T-helper 9 cell (primary cell): ENCODE measurements around the gene PTGES3L.
A peak's percentile ranks its signal among the peaks of the same experiment; 100 is the strongest.
"Not testable (repeated sequence)": the region's sequence is repeated elsewhere in the genome, so short reads cannot be mapped to it uniquely, and the experiment has no call there.

Experiments used
- DNase-seq: peaks from one replicate; pipeline ENCODE4 v3.0.0-alpha.2; 2020

The PTGES3L gene

GRCh38 chr17:42975701-42976100 is 4.2 kb downstream of the PTGES3L start:
- not testable (repeated sequence) for DNase-seq

- no peak for DNase-seq
These were observed 4.6 kb downstream of the PTGES3L start for GRCh38 chr17:42975265-42975664.

GRCh38 chr17:42973323-42973722 is 6.6 kb downstream of the PTGES3L start:
- DNase-seq, result not testable (repeated sequence)

- DNase-seq, result no peak
These were observed 8.3 kb downstream of the PTGES3L start for GRCh38 chr17:42971589-42971988.

- DNase-seq, result no peak
These were observed 10.8 kb downstream of the PTGES3L start for GRCh38 chr17:42969001-42969581.

GRCh38 chr17:42967925-42968324 is 12.0 kb downstream of the PTGES3L start:
- DNase-seq, result no peak

- DNase-seq, result peak; percentile 82
These were observed 15.5 kb downstream of the PTGES3L start, which contains the start of gene AARSD1 for GRCh38 chr17:42964161-42964932. Gene AARSD1, minus strand, starts transcription at chr17:42964454. Its CDS starts 14 bp downstream, at chr17:42964440.

- DNase-seq, result no peak
These were observed 26.2 kb downstream of the PTGES3L start for GRCh38 chr17:42953669-42954068.

- no peak for DNase-seq
These were observed 29.7 kb downstream of the PTGES3L start for GRCh38 chr17:42950044-42950783.

- DNase-seq, result no peak
These were observed 33.1 kb downstream of the PTGES3L start for GRCh38 chr17:42946812-42947211.

- DNase-seq, result no peak
These were observed 35.7 kb downstream of the PTGES3L start for GRCh38 chr17:42944211-42944610.

- DNase-seq, result no peak
These were observed 41.9 kb downstream of the PTGES3L start for GRCh38 chr17:42937712-42938596.

- DNase-seq, result no peak
These were observed 50.4 kb downstream of the PTGES3L start for GRCh38 chr17:42929497-42929844.

- no peak for DNase-seq
These were observed 51.0 kb downstream of the PTGES3L start for GRCh38 chr17:42928714-42929496.

- DNase-seq, result no peak
These were observed 55.0 kb downstream of the PTGES3L start for GRCh38 chr17:42924891-42925290.

- not testable (repeated sequence) for DNase-seq
These were observed 56.4 kb downstream of the PTGES3L start for GRCh38 chr17:42923472-42923871.

GRCh38 chr17:42922294-42922693 is 57.6 kb downstream of the PTGES3L start:
- no peak for DNase-seq

GRCh38 chr17:42920922-42921321 is 59.0 kb downstream of the PTGES3L start:
- DNase-seq, result no peak

GRCh38 chr17:42920106-42920900 is 59.6 kb downstream of the PTGES3L start:
- no peak for DNase-seq

GRCh38 chr17:42919522-42920077 is 60.3 kb downstream of the PTGES3L start:
- not testable (repeated sequence) for DNase-seq
